Right lobe of liver (tissue), 6 donors: ENCODE measurements around the gene CHCHD1. TPM values are rescaled to one million over a fixed set of nuclear protein-coding genes. Genes with fewer than 3 reads are reported as not detected.

ENCODE experiments used
- ATAC-seq, 4 donors: fragments of 200-7000 bp; cut with Tn5 transposase; one replicate each; pipeline ENCODE4 v1.9.1; 2020; ENCODE audit warnings: mild to moderate bottlenecking in 4 of 4, moderate library complexity in 4 of 4
- DNase-seq, 3 donors: peaks; one replicate each; pipeline ENCODE4 v3.0.0-alpha.2; 2020
- H3K27ac ChIP-seq, 3 donors: fragments of 200-600 bp; one replicate each; pipeline ENCODE4 v1.8.0; 2022
- H3K27me3 ChIP-seq, 2 donors: fragments of 200-600 bp; one replicate each; pipeline ENCODE4 v1.8.0; 2022
- H3K36me3 ChIP-seq, 4 donors: fragments of 200-600 bp; sonication (generic) in 1 of 4; one replicate each; pipeline versions ENCODE4 v1.5.1 to v1.8.0; 2017 to 2022; ENCODE audit warnings: control low read depth in 1 of 4
- H3K4me1 ChIP-seq, 4 donors: fragments of 200-600 bp; sonication (generic) in 1 of 4; one replicate each; pipeline versions ENCODE4 v1.5.1 to v1.8.0; 2017 to 2022; ENCODE audit warnings: control low read depth in 1 of 4
- H3K4me3 ChIP-seq, 3 donors: fragments of 200-600 bp; one replicate each; pipeline ENCODE4 v1.8.0; 2022
- H3K9me3 ChIP-seq, 4 donors: fragments of 200-600 bp; sonication (generic) in 1 of 4; one replicate each; pipeline versions ENCODE4 v1.5.1 to v1.8.0; 2017 to 2022; ENCODE audit warnings: control low read depth in 1 of 4
- CTCF ChIP-seq, 4 donors: fragments of 200-600 bp in 3 of 4; fragments of 450-650 bp in 1 of 4; IDR thresholded peaks; one replicate each; pipeline versions ENCODE4 v1.5.1 to v1.8.0; 2016 to 2022; ENCODE audit warnings: antibody characterized with exemption in 4 of 4, mild to moderate bottlenecking in 2 of 4
- POLR2A ChIP-seq: fragments of 450-650 bp; IDR thresholded peaks from one replicate; pipeline ENCODE4 v1.6.1; 2017; ENCODE audit warnings: antibody characterized with exemption, mild to moderate bottlenecking
- WGBS: methylation state at CpG from one replicate; pipeline ENCODE4 v1.1.6; 2018; ENCODE audit warnings: low coverage, low lambda C conversion rate; ENCODE audit not compliant: insufficient coverage; ENCODE audit errors: missing lambda C conversion rate; 5-methylcytosine and 5-hydroxymethylcytosine counted together
- intact Hi-C, 2 donors: fragments of 100-400 bp; cut with DNase I; formaldehyde crosslinking; loops; one replicate each; pipeline versions ENCODE4 v1.11.2 to v1.14.1; 2022
- total RNA-seq, 6 experiments: library from RNA; depleted of rRNA in 2 of 6; stranded (reverse); fragments of >200 nt in 2 of 6; fragmentation: NEBNext Ultra II Directional in 3 of 6; extraction: Animal tissue kit (Norgen Biotek cat#: 25700) in 3 of 6; gene quantifications; one replicate each; pipeline versions ENCODE4 v1.1.0 to v1.2.4, GENCODE V29; 2016 to 2023
- donor health status: DM: no; HTN: yes; CAD: no.
- donor health status: DM: no; HTN: no; CAD: no.
- donor health status: DM: no; HTN: no; CAD: no.
- donor health status: DM: no; HTN: yes; CAD: no.
- donor health status: DM: no; HTN: yes; CAD: no.

CHCHD1 gene
- total RNA-seq, 6 experiments from 2014 or later, result 13.0 to 25.1 (median 17.4) TPM

GRCh38 chr10:73743905-73744663 lies 37.8 kb upstream of the CHCHD1 start, which contains the start of gene SEC24C:
Gene SEC24C, plus strand, starts transcription at chr10:73744372. Its CDS starts 2,461 bp downstream, at chr10:73746833.
- TF ChIP-seq POLR2A, result peak; percentile 82
- no peak for TF ChIP-seq CTCF (IDR thresholded peaks at IDR 0.05)
- Histone ChIP-seq H3K9me3 (no peaks in the 10 kb centered on the region), H3K27me3 (no peaks in the 10 kb centered on the region), H3K36me3 (peaks cover 0 to 24% (median 14%) of the 10 kb centered on the region in 4 donors), H3K4me1 (peaks cover 0 to 23% (median 9%) of the 10 kb centered on the region in 4 donors), H3K4me3 (peak within 1 kb of the TSS; percentile 83 to 91 (median 86)), H3K27ac (peak within 1 kb of the TSS; percentile 86 to 90 (median 87))
- intact Hi-C loops, result no loop called here
- DNase-seq (peak; percentile 95 to 98 (median 97)), ATAC-seq (peak; percentile 95 to 98 (median 96))
- WGBS, result 0% methylated on average over 25 of the region's 36 CpGs

- Histone ChIP-seq H3K4me3 (peak overlapping the region; percentile 83 to 91 (median 86)), H3K9me3 (no peaks in the 10 kb centered on the region), H3K27ac (peak overlapping the region; percentile 86 to 90 (median 87)), H3K36me3 (peaks cover 0 to 29% (median 16%) of the 10 kb centered on the region in 4 donors), H3K27me3 (no peaks in the 10 kb centered on the region), H3K4me1 (peaks cover 0 to 26% (median 11%) of the 10 kb centered on the region in 4 donors)
- ATAC-seq, result peak; percentile 35 to 50 (median 46)
- TF ChIP-seq CTCF (IDR thresholded peaks at IDR 0.05) (no peak), POLR2A (no peak)
- 3% methylated on average over 9 of the region's 10 CpGs for WGBS
- intact Hi-C loops, result no loop called here
- DNase-seq, result peak in 1 of 3 donors; percentile 69
These were observed 37.2 kb upstream of the CHCHD1 start for GRCh38 chr10:73744664-73744975.

- DNase-seq, result no peak
These were observed 35.1 kb upstream of the CHCHD1 start for GRCh38 chr10:73746721-73747120.

GRCh38 chr10:73750819-73751218 lies 31.0 kb upstream of the CHCHD1 start:
- intact Hi-C loops, result no loop called here
- Histone ChIP-seq H3K9me3 (no peaks in the 10 kb centered on the region), H3K27ac (no peak overlapping the region), H3K4me3 (no peak overlapping the region), H3K27me3 (no peaks in the 10 kb centered on the region), H3K4me1 (peaks cover 0 to 28% (median 14%) of the 10 kb centered on the region in 4 donors), H3K36me3 (peaks cover 0 to 71% (median 43%) of the 10 kb centered on the region in 4 donors)
- TF ChIP-seq POLR2A (no peak), CTCF (IDR thresholded peaks at IDR 0.05) (no peak)
- DNase-seq (no peak), ATAC-seq (peak; percentile 81 to 93 (median 86))
- WGBS, result no CpG with 5 or more reads among the region's 1 CpG

More at GRCh38 chr10:73746721-73747120, 35.1 kb upstream of the CHCHD1 start:
- Histone ChIP-seq H3K9me3 (no peaks in the 10 kb centered on the region), H3K27me3 (no peaks in the 10 kb centered on the region), H3K36me3 (peaks cover 0 to 38% (median 23%) of the 10 kb centered on the region in 4 donors), H3K4me3 (no peak overlapping the region), H3K4me1 (peaks cover 0 to 45% (median 21%) of the 10 kb centered on the region in 4 donors), H3K27ac (no peak overlapping the region)
- intact Hi-C loops, result no loop called here
- ATAC-seq, result no peak
- no peak for TF ChIP-seq CTCF (IDR thresholded peaks at IDR 0.05)
- TF ChIP-seq POLR2A, result no peak
- WGBS, result no CpG with 5 or more reads among the region's 2 CpGs
